Measurements from ENCODE around the gene GPR32.

DNA sequence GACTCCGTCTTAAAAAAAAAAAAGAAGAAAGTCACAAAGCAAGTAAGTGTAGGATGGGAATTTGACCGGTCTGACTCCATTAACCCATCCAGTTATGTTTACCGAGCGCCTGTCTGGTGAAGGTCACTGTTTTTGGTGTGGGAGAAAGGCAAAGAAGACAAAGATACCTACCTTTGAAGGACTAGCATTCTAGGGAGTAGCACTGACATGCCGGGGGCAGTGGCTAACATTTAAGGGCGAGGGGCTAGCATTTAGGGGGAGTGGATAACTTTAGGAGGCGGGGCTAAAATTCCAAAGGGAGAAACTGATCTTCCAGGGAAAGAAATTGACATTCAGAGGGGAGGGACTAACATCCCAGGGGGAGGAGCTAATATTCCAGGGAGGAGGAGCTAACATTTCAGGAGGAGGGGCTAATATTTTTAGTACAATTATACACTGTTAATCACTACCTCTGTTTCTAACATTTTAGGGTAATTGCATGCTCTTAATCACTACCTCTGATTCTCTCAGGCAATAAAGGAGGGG lies 8.7 kb downstream of the GPR32 start:
- TF ChIP-seq EZH2 (IDR thresholded peaks at IDR 0.05; ENCODE audit: borderline replicate concordance, insufficient read depth, low read depth, low read length, poor library complexity, severe bottlenecking), result no peak
- TF ChIP-seq, protein P1, sequence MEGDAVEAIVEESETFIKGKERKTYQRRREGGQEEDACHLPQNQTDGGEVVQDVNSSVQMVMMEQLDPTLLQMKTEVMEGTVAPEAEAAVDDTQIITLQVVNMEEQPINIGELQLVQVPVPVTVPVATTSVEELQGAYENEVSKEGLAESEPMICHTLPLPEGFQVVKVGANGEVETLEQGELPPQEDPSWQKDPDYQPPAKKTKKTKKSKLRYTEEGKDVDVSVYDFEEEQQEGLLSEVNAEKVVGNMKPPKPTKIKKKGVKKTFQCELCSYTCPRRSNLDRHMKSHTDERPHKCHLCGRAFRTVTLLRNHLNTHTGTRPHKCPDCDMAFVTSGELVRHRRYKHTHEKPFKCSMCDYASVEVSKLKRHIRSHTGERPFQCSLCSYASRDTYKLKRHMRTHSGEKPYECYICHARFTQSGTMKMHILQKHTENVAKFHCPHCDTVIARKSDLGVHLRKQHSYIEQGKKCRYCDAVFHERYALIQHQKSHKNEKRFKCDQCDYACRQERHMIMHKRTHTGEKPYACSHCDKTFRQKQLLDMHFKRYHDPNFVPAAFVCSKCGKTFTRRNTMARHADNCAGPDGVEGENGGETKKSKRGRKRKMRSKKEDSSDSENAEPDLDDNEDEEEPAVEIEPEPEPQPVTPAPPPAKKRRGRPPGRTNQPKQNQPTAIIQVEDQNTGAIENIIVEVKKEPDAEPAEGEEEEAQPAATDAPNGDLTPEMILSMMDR (IDR thresholded peaks at IDR 0.05), result no peak
